GM23248 (cell line): ENCODE measurements around the gene MON2.

Experiments
- EZH2 ChIP-seq: fragments of 200-600 bp; sonication (generic); IDR thresholded peaks from 2 replicates; pipeline ENCODE4 v1.6.1; 2018; ENCODE audit warnings: antibody characterized with exemption, mild to moderate bottlenecking; ENCODE audit not compliant: insufficient read depth, poor library complexity, severe bottlenecking
- EZH2phosphoT487 ChIP-seq: fragments of 200-600 bp; sonication (generic); IDR thresholded peaks from 2 replicates; pipeline ENCODE4 v1.6.1; 2018; ENCODE audit warnings: antibody characterized with exemption, moderate library complexity, mild to moderate bottlenecking, low read depth; ENCODE audit not compliant: insufficient read depth

DNA sequence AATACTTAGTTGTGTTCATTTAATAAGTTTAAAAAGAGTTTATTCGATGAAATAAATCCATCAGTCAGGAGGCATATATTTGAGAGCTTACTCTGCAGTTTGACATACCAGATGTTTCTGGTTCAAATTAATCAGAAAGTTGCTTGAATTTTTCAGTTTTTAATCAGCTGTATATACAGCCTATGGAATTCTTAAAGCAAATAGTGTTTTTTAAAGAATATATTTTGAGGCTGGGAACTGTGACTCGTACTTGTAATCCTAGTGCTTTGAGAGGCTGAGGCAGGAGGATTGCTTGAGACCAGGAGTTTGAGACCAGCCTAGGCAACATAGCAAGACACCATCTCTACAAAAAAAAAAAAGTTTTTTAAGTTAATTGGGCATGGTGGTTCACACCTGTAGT lies 112.1 kb downstream of the MON2 start:
- TF ChIP-seq EZH2 (no peak), EZH2phosphoT487 (no peak)
